ENCODE data around the gene KLC1. TPM values are rescaled to one million over a fixed set of nuclear protein-coding genes. Genes with fewer than 3 reads are reported as not detected.

KLC1 gene
- total and polyA plus RNA-seq, 10 of the 15 experiments (the other 5 are each of a cell fraction or from before 2014, with no cell fraction given): 5.5 to 137 (median 76.1) TPM

- TF ChIP-seq PRDM15 (CRISPR knock-in tag; IDR thresholded peaks at IDR 0.05): no peak
These were observed 9.6 kb downstream of the KLC1 start (continued) for GRCh38 chr14:103638594-103638993.

- Histone ChIP-seq H3K4me2 (ENCODE audit: control insufficient read depth, insufficient read depth) (no peak overlapping the region), H3K4me1 (ENCODE audit: control insufficient read depth, insufficient read depth, low read length) (peaks cover 7% of the 10 kb centered on the region), H3K9ac (ENCODE audit: control insufficient read depth, insufficient read depth, low read length) (no peak overlapping the region), H3K9me3 (replicated peaks; ENCODE audit: control insufficient read depth, insufficient read depth, low read length) (no peaks in the 10 kb centered on the region; the same call in 2 of the 3 replicates), H3K36me3 (ENCODE audit: control insufficient read depth in 2 of 2, insufficient read depth in 2 of 2, low read length in 1 of 2) (peaks cover 0 to 3% of the 10 kb centered on the region in 2 experiments; a peak in 1 of 4 replicates), H3K27ac (ENCODE audit: control insufficient read depth, insufficient read depth) (no peak overlapping the region), H3K4me3 (no peak overlapping the region), H3K79me2 (ENCODE audit: control insufficient read depth, insufficient read depth, low read length) (peaks cover 62% of the 10 kb centered on the region), H2AFZ (ENCODE audit: control insufficient read depth, low read depth, low read length) (no peak overlapping the region), H3K27me3 (replicated peaks in 1 of 2; ENCODE audit: control insufficient read depth in 2 of 2, insufficient read depth in 2 of 2, low read length in 1 of 2) (no peaks in the 10 kb centered on the region), H4K20me1 (ENCODE audit: control insufficient read depth, insufficient read depth) (peaks cover 2% of the 10 kb centered on the region; the same call in 1 of the 2 replicates)
- 98% methylated on average over 4 of the region's 4 CpGs for WGBS (ENCODE audit: insufficient coverage, insufficient replicate concordance, low lambda C conversion rate, missing lambda C conversion rate)
- no peak for DNase-seq (ENCODE audit: low read depth, low spot score)
- FAIRE-seq: no peak
- RAD21 ChIA-PET (ENCODE audit: unreplicated experiment): no interaction called here
- no TSS peak for BruUV-seq (replicated peaks)
- in situ Hi-C loops (cut with MboI): no loop called here
- POLR2A ChIA-PET: interaction anchor here (0.6 to 1.0 kb wide), 2 partner anchors 69 to 84 kb away, joined by 3 to 6 read pairs; no protein-coding TSS in a partner anchor
- no peak for ATAC-seq
- intact Hi-C loops (cut with micrococcal nuclease; ENCODE audit: unreplicated experiment): no loop called here
- CTCF ChIA-PET: no interaction called here
- SMC1A ChIA-PET (ENCODE audit: uncharacterized antibody, unreplicated experiment): interaction anchor here (0.7 kb wide), 1 partner anchor 34 kb away, joined by 3 read pairs; no protein-coding TSS in a partner anchor
- TF ChIP-seq PAX8 (IDR thresholded peaks at IDR 0.05) (no peak), KLF5 (IDR thresholded peaks at IDR 0.05; ENCODE audit: partially characterized antibody) (no peak), GATAD2B (conservative IDR thresholded peaks at IDR 0.05; ENCODE audit: low read depth) (no peak), IRF3 (IDR thresholded peaks at IDR 0.05) (no peak), SMARCA5 (IDR thresholded peaks at IDR 0.05) (no peak), LARP7 (IDR thresholded peaks at IDR 0.05) (no peak), ZNF24 (IDR thresholded peaks at IDR 0.05) (no peak), CHD1 (IDR thresholded peaks at IDR 0.05; ENCODE audit: low read depth, low read length) (no peak), SMAD1 (IDR thresholded peaks at IDR 0.05; ENCODE audit: low read depth, partially characterized antibody) (no peak), RFX5 (IDR thresholded peaks at IDR 0.05; ENCODE audit: low read depth, low read length) (no peak), RUNX3 (IDR thresholded peaks at IDR 0.05; ENCODE audit: low read length) (no peak), PKNOX1 (IDR thresholded peaks at IDR 0.05) (no peak), CREM (IDR thresholded peaks at IDR 0.05; ENCODE audit: low read depth) (no peak), NRF1 (conservative IDR thresholded peaks at IDR 0.05; ENCODE audit: low read depth, low read length) (no peak), CEBPZ (IDR thresholded peaks at IDR 0.05; ENCODE audit: low read depth, low read length) (no peak)
These were observed 12.2 kb downstream of the KLC1 start for GRCh38 chr14:103641161-103641560.

Data from GM12878 (cell line).